Testis (tissue), 2 donors: ENCODE measurements around the gene GMDS.

Experiments used
- CTCF ChIP-seq, 3 experiments: fragments of 450-650 bp in 2 of 3; fragments of 200-600 bp in 1 of 3; sonication (generic) in 1 of 3; IDR thresholded peaks; one replicate each; pipeline ENCODE4 v1.5.1; 2016 to 2019; ENCODE audit warnings: antibody characterized with exemption in 3 of 3, mild to moderate bottlenecking in 2 of 3, moderate library complexity in 1 of 3
- POLR2A ChIP-seq: fragments of 450-650 bp; IDR thresholded peaks from one replicate; pipeline ENCODE4 v1.6.1; 2017; ENCODE audit warnings: antibody characterized with exemption, mild to moderate bottlenecking, moderate library complexity

GRCh38 chr6:1664329-1664728, 581.1 kb downstream of the GMDS start:
- TF ChIP-seq CTCF (IDR thresholded peaks at IDR 0.05) (no peak), POLR2A (no peak)
